GM23338 (cell line): ENCODE data around the gene MAST3. TPM values are rescaled to one million over a fixed set of nuclear protein-coding genes. Genes with fewer than 3 reads are reported as not detected.

Experiments
- ATAC-seq: fragments of 200-7000 bp; cut with Tn5 transposase; 3 replicates; pipeline ENCODE4 v1.9.1; 2020
- DNase-seq: peaks from one replicate; pipeline ENCODE4 v3.0.0-alpha.2; 2015; ENCODE audit warnings: low spot score
- H2AFZ ChIP-seq: fragments of 200-600 bp; sonication (generic); 2 replicates; pipeline ENCODE4 v1.8.0; 2016; ENCODE audit warnings: antibody characterized with exemption, mild to moderate bottlenecking, moderate library complexity
- H3F3A ChIP-seq: fragments of 200-600 bp; sonication (generic); replicated peaks from 2 replicates; pipeline ENCODE4 v1.8.0; 2017; ENCODE audit warnings: antibody characterized with exemption, mixed run types, low read depth
- H3K27ac ChIP-seq: fragments of 200-600 bp; sonication (generic); 2 replicates; pipeline ENCODE4 v1.6.1; 2016; ENCODE audit warnings: low read depth
- H3K27me3 ChIP-seq: fragments of 200-600 bp; sonication (generic); 2 replicates; pipeline ENCODE4 v1.8.0; 2016; ENCODE audit warnings: mild to moderate bottlenecking, mixed run types, moderate library complexity; ENCODE audit not compliant: insufficient read depth
- H3K36me3 ChIP-seq: fragments of 200-600 bp; sonication (generic); 2 replicates; pipeline ENCODE4 v1.8.0; 2016; ENCODE audit warnings: mild to moderate bottlenecking; ENCODE audit not compliant: insufficient read depth
- H3K4me1 ChIP-seq: fragments of 200-600 bp; sonication (generic); 2 replicates; pipeline ENCODE4 v1.8.0; 2016; ENCODE audit warnings: mild to moderate bottlenecking, moderate library complexity; ENCODE audit not compliant: insufficient read depth
- H3K4me2 ChIP-seq: fragments of 200-600 bp; sonication (generic); 2 replicates; pipeline ENCODE4 v1.7.1; 2017; ENCODE audit warnings: mixed run types
- H3K4me3 ChIP-seq: fragments of 200-600 bp; sonication (generic); 2 replicates; pipeline ENCODE4 v1.6.1; 2016; ENCODE audit warnings: mixed run types
- H3K79me2 ChIP-seq: fragments of 200-600 bp; sonication (generic); replicated peaks from 2 replicates; pipeline ENCODE4 v1.8.0; 2017; ENCODE audit warnings: mild to moderate bottlenecking; ENCODE audit not compliant: insufficient read depth
- H3K9me2 ChIP-seq: fragments of 200-600 bp; sonication (generic); 2 replicates; pipeline ENCODE4 v1.8.0; 2017; ENCODE audit not compliant: insufficient read depth
- H4K20me1 ChIP-seq: fragments of 200-600 bp; sonication (generic); replicated peaks from 2 replicates; pipeline ENCODE4 v1.8.0; 2017; ENCODE audit warnings: mild to moderate bottlenecking; ENCODE audit not compliant: insufficient read depth
- H3K27ac Mint-ChIP-seq: 2 replicates; pipeline ENCODE4 v1.8.0; 2020; ENCODE audit warnings: inconsistent platforms, mild to moderate bottlenecking, moderate library complexity, mixed read lengths
- H3K27me3 Mint-ChIP-seq: 3 replicates; pipeline ENCODE4 v1.8.0; 2022; ENCODE audit warnings: low read depth, mild to moderate bottlenecking, moderate library complexity, mixed read lengths, inconsistent platforms; ENCODE audit not compliant: insufficient read depth, poor library complexity
- H3K36me3 Mint-ChIP-seq: 3 replicates; pipeline ENCODE4 v1.8.0; 2021; ENCODE audit warnings: low read depth, mild to moderate bottlenecking, inconsistent platforms, moderate library complexity, mixed read lengths
- H3K4me1 Mint-ChIP-seq: 3 replicates; pipeline ENCODE4 v1.8.0; 2020; ENCODE audit warnings: mild to moderate bottlenecking, inconsistent platforms, mixed read lengths
- H3K4me3 Mint-ChIP-seq: 3 replicates; pipeline ENCODE4 v1.8.0; 2021; ENCODE audit warnings: moderate library complexity, mild to moderate bottlenecking, inconsistent platforms, mixed read lengths
- H3K9me3 Mint-ChIP-seq: 3 replicates; pipeline ENCODE4 v1.8.0; 2020; ENCODE audit warnings: moderate library complexity, mild to moderate bottlenecking, inconsistent platforms, mixed read lengths
- EZH2 ChIP-seq: fragments of 200-600 bp; sonication (generic); IDR thresholded peaks from one replicate; pipeline ENCODE4 v1.8.0; 2017; ENCODE audit warnings: antibody characterized with exemption, mild to moderate bottlenecking, low read depth; ENCODE audit not compliant: unreplicated experiment
- EZH2phosphoT487 ChIP-seq: fragments of 200-600 bp; sonication (generic); IDR thresholded peaks from one replicate; pipeline ENCODE4 v1.8.1; 2018; ENCODE audit warnings: antibody characterized with exemption; ENCODE audit not compliant: unreplicated experiment
- polyA plus RNA-seq: library from polyadenylated mRNA; unstranded; fragments of >200 nt; fragmentation: Nextera tagmentation; extraction: Ambion mirVana; gene quantifications from 2 replicates; pipeline ENCODE4 v1.2.1, GENCODE V29; 2016
- total RNA-seq: library from RNA; depleted of rRNA; stranded (reverse); fragments of >200 nt; shearing (Covaris generic); gene quantifications from 2 replicates; pipeline ENCODE4 v1.2.3, GENCODE V29; 2014
- TF ChIP-seq, protein P1 (sequence below): fragments of 250-450 bp; sonication (Bioruptor Pico); IDR thresholded peaks from 2 replicates; pipeline ENCODE4 v1.5.0; 2020; ENCODE audit warnings: mild to moderate bottlenecking, moderate library complexity
- TF ChIP-seq, protein P2 (sequence below): IDR thresholded peaks from 2 replicates; pipeline ENCODE4 v1.6.1; 2016; ENCODE audit warnings: antibody characterized with exemption
- TF ChIP-seq, protein P3 (sequence below): IDR thresholded peaks from one replicate; pipeline ENCODE4 v1.6.1; 2018; ENCODE audit warnings: antibody characterized with exemption; ENCODE audit not compliant: unreplicated experiment

MAST3 gene
- total and polyA plus RNA-seq, 2 experiments from 2014 or later: 5.6 to 8.8 TPM

DNA sequence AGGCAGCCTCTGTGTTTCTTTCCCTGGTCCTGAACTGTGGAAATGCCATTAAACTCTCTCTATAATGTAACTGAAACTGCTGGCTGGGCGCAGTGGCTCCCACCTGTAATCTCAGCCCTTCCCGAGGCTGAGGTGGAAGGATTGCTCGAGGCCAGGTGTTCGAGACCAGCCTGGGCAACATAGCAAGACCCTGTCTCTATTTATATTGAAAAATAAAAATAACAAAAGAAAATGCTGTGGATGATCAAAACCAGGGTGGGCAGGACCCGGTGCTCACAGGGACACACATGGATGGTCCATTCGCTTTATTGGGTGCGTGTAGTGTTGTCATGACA lies 98.9 kb downstream of the MAST3 start:
- Histone ChIP-seq H3K79me2 (peaks cover 6% of the 10 kb centered on the region), H3K36me3 (peaks cover 11% of the 10 kb centered on the region; the same call in 1 of the 2 replicates), H2AFZ (no peak overlapping the region), H3K4me1 (peaks cover 11% of the 10 kb centered on the region; the same call in 1 of the 2 replicates), H3K4me3 (no peak overlapping the region), H3K27ac (no peak overlapping the region), H4K20me1 (peaks cover 19% of the 10 kb centered on the region), H3K9me2 (no peaks in the 10 kb centered on the region), H3K4me2 (no peak overlapping the region), H3F3A (peaks cover 20% of the 10 kb centered on the region; the same call in 1 of the 2 replicates), H3K27me3 (no peaks in the 10 kb centered on the region)
- DNase-seq: no peak
- no peak for TF ChIP-seq EZH2
- TF ChIP-seq EZH2phosphoT487: no peak
- TF ChIP-seq, protein P1, sequence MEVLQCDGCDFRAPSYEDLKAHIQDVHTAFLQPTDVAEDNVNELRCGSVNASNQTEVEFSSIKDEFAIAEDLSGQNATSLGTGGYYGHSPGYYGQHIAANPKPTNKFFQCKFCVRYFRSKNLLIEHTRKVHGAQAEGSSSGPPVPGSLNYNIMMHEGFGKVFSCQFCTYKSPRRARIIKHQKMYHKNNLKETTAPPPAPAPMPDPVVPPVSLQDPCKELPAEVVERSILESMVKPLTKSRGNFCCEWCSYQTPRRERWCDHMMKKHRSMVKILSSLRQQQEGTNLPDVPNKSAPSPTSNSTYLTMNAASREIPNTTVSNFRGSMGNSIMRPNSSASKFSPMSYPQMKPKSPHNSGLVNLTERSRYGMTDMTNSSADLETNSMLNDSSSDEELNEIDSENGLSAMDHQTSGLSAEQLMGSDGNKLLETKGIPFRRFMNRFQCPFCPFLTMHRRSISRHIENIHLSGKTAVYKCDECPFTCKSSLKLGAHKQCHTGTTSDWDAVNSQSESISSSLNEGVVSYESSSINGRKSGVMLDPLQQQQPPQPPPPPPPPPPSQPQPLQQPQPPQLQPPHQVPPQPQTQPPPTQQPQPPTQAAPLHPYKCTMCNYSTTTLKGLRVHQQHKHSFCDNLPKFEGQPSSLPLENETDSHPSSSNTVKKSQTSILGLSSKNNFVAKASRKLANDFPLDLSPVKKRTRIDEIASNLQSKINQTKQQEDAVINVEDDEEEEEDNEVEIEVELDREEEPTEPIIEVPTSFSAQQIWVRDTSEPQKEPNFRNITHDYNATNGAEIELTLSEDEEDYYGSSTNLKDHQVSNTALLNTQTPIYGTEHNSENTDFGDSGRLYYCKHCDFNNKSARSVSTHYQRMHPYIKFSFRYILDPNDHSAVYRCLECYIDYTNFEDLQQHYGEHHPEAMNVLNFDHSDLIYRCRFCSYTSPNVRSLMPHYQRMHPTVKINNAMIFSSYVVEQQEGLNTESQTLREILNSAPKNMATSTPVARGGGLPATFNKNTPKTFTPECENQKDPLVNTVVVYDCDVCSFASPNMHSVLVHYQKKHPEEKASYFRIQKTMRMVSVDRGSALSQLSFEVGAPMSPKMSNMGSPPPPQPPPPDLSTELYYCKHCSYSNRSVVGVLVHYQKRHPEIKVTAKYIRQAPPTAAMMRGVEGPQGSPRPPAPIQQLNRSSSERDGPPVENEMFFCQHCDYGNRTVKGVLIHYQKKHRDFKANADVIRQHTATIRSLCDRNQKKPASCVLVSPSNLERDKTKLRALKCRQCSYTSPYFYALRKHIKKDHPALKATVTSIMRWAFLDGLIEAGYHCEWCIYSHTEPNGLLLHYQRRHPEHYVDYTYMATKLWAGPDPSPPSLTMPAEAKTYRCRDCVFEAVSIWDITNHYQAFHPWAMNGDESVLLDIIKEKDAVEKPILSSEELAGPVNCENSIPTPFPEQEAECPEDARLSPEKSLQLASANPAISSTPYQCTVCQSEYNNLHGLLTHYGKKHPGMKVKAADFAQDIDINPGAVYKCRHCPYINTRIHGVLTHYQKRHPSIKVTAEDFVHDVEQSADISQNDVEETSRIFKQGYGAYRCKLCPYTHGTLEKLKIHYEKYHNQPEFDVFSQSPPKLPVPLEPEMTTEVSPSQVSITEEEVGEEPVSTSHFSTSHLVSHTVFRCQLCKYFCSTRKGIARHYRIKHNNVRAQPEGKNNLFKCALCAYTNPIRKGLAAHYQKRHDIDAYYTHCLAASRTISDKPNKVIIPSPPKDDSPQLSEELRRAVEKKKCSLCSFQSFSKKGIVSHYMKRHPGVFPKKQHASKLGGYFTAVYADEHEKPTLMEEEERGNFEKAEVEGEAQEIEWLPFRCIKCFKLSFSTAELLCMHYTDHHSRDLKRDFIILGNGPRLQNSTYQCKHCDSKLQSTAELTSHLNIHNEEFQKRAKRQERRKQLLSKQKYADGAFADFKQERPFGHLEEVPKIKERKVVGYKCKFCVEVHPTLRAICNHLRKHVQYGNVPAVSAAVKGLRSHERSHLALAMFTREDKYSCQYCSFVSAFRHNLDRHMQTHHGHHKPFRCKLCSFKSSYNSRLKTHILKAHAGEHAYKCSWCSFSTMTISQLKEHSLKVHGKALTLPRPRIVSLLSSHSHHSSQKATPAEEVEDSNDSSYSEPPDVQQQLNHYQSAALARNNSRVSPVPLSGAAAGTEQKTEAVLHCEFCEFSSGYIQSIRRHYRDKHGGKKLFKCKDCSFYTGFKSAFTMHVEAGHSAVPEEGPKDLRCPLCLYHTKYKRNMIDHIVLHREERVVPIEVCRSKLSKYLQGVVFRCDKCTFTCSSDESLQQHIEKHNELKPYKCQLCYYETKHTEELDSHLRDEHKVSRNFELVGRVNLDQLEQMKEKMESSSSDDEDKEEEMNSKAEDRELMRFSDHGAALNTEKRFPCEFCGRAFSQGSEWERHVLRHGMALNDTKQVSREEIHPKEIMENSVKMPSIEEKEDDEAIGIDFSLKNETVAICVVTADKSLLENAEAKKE: no peak
- TF ChIP-seq, protein P2, sequence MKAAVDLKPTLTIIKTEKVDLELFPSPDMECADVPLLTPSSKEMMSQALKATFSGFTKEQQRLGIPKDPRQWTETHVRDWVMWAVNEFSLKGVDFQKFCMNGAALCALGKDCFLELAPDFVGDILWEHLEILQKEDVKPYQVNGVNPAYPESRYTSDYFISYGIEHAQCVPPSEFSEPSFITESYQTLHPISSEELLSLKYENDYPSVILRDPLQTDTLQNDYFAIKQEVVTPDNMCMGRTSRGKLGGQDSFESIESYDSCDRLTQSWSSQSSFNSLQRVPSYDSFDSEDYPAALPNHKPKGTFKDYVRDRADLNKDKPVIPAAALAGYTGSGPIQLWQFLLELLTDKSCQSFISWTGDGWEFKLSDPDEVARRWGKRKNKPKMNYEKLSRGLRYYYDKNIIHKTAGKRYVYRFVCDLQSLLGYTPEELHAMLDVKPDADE: no peak
- TF ChIP-seq, protein P3, sequence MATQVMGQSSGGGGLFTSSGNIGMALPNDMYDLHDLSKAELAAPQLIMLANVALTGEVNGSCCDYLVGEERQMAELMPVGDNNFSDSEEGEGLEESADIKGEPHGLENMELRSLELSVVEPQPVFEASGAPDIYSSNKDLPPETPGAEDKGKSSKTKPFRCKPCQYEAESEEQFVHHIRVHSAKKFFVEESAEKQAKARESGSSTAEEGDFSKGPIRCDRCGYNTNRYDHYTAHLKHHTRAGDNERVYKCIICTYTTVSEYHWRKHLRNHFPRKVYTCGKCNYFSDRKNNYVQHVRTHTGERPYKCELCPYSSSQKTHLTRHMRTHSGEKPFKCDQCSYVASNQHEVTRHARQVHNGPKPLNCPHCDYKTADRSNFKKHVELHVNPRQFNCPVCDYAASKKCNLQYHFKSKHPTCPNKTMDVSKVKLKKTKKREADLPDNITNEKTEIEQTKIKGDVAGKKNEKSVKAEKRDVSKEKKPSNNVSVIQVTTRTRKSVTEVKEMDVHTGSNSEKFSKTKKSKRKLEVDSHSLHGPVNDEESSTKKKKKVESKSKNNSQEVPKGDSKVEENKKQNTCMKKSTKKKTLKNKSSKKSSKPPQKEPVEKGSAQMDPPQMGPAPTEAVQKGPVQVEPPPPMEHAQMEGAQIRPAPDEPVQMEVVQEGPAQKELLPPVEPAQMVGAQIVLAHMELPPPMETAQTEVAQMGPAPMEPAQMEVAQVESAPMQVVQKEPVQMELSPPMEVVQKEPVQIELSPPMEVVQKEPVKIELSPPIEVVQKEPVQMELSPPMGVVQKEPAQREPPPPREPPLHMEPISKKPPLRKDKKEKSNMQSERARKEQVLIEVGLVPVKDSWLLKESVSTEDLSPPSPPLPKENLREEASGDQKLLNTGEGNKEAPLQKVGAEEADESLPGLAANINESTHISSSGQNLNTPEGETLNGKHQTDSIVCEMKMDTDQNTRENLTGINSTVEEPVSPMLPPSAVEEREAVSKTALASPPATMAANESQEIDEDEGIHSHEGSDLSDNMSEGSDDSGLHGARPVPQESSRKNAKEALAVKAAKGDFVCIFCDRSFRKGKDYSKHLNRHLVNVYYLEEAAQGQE: no peak
- Mint-ChIP-seq H3K4me3 (no peak overlapping the region), H3K36me3 (peaks cover 35% of the 10 kb centered on the region), H3K9me3 (peaks cover 4% of the 10 kb centered on the region; the same call in 1 of the 3 replicates), H3K27ac (no peak overlapping the region), H3K27me3 (peaks cover 22% of the 10 kb centered on the region), H3K4me1 (peaks cover 18% of the 10 kb centered on the region; the same call in 2 of the 3 replicates)
- ATAC-seq: no peak
